DOHH2 (cell line): ENCODE data around the gene ATP11A.

Source experiments
- H3F3A ChIP-seq: fragments of 200-600 bp; sonication (generic), shearing (Covaris generic); 2 replicates; pipeline ENCODE4 v1.6.0; 2016; ENCODE audit warnings: antibody characterized with exemption, mild to moderate bottlenecking; ENCODE audit not compliant: control insufficient read depth, insufficient read depth
- H3K27ac ChIP-seq: fragments of 200-600 bp; sonication (generic); 2 replicates; pipeline ENCODE4 v1.5.1; 2014; ENCODE audit warnings: low read depth, mild to moderate bottlenecking, low read length, moderate library complexity
- H3K27me3 ChIP-seq: fragments of 200-600 bp; sonication (generic); 2 replicates; pipeline ENCODE4 v1.6.1; 2014; ENCODE audit warnings: mild to moderate bottlenecking, low read length, mixed read lengths; ENCODE audit not compliant: control insufficient read depth
- H3K36me3 ChIP-seq: fragments of 200-600 bp; sonication (generic); 2 replicates; pipeline ENCODE4 v1.6.1; 2014; ENCODE audit warnings: mild to moderate bottlenecking, low read length, moderate library complexity, mixed read lengths; ENCODE audit not compliant: control insufficient read depth
- H3K4me1 ChIP-seq: fragments of 200-600 bp; sonication (generic); 2 replicates; pipeline ENCODE4 v1.6.1; 2014; ENCODE audit warnings: mild to moderate bottlenecking, low read length, mixed read lengths; ENCODE audit not compliant: control insufficient read depth
- H3K4me2 ChIP-seq: fragments of 200-600 bp; sonication (generic); 2 replicates; pipeline ENCODE4 v1.6.0; 2014; ENCODE audit warnings: mild to moderate bottlenecking, low read length, moderate library complexity
- H3K4me3 ChIP-seq: fragments of 200-600 bp; sonication (generic); 2 replicates; pipeline ENCODE4 v1.5.1; 2014; ENCODE audit warnings: mild to moderate bottlenecking, low read length, mixed read lengths
- H3K79me2 ChIP-seq: fragments of 200-600 bp; sonication (generic); 2 replicates; pipeline ENCODE4 v1.6.1; 2014; ENCODE audit warnings: mild to moderate bottlenecking, low read length, mixed read lengths; ENCODE audit not compliant: control insufficient read depth
- H3K9me2 ChIP-seq: fragments of 200-600 bp; sonication (generic); replicated peaks from 2 replicates; pipeline ENCODE4 v1.6.1; 2014; ENCODE audit warnings: mild to moderate bottlenecking, low read length, mixed read lengths; ENCODE audit not compliant: control insufficient read depth
- H3K9me3 ChIP-seq: fragments of 200-600 bp; sonication (generic); 2 replicates; pipeline ENCODE4 v1.6.1; 2014; ENCODE audit warnings: antibody characterized with exemption, low read length, mixed read lengths; ENCODE audit not compliant: control insufficient read depth, insufficient read depth
- H4K20me1 ChIP-seq: fragments of 200-600 bp; sonication (generic); 2 replicates; pipeline ENCODE4 v1.6.0; 2014; ENCODE audit warnings: low read depth, mild to moderate bottlenecking, antibody characterized with exemption, low read length, moderate library complexity; ENCODE audit not compliant: control insufficient read depth, insufficient read depth
- EZH2phosphoT487 ChIP-seq: fragments of 200-600 bp; sonication (generic); IDR thresholded peaks from 2 replicates; pipeline ENCODE4 v1.6.1; 2017; ENCODE audit warnings: borderline replicate concordance, mild to moderate bottlenecking, antibody characterized with exemption, low read length, moderate library complexity, mixed read lengths
- TF ChIP-seq, protein P1 (sequence below): fragments of 200-600 bp; sonication (generic); IDR thresholded peaks from one replicate; pipeline ENCODE4 v1.5.1; 2014; ENCODE audit warnings: antibody characterized with exemption, mild to moderate bottlenecking, low read depth, low read length; ENCODE audit not compliant: poor library complexity, severe bottlenecking

ATP11A gene

DNA sequence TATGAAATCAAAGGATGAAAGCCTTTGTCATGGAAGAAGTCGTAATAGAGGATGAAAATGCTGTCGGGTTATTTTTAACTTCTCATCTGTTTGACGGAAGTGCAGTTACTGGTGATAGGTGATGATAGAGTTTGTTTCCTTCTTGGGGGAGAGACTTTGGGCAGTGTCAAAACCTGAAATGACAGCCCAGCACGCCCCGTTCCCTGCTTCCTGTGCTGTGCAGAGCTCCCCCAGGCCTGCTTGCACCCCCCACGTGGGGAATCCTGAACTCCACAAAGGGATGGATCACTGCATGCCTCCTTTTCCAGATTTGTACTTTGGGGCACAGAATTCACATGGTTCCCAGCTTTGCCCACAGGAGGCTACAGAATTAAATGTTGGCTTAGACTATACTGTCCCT is 102.7 kb downstream of the ATP11A start:
- no peaks in the 10 kb centered on the region for H3K9me3 ChIP-seq
- no peak overlapping the region for H3K4me2 ChIP-seq
- H3K36me3 ChIP-seq = peaks cover 4% of the 10 kb centered on the region; the same call in 1 of the 2 replicates
- H3K4me3 ChIP-seq = no peak overlapping the region
- no peaks in the 10 kb centered on the region for H4K20me1 ChIP-seq
- no peaks in the 10 kb centered on the region for H3K27me3 ChIP-seq
- no peak for TF ChIP-seq EZH2phosphoT487
- TF ChIP-seq, protein P1, sequence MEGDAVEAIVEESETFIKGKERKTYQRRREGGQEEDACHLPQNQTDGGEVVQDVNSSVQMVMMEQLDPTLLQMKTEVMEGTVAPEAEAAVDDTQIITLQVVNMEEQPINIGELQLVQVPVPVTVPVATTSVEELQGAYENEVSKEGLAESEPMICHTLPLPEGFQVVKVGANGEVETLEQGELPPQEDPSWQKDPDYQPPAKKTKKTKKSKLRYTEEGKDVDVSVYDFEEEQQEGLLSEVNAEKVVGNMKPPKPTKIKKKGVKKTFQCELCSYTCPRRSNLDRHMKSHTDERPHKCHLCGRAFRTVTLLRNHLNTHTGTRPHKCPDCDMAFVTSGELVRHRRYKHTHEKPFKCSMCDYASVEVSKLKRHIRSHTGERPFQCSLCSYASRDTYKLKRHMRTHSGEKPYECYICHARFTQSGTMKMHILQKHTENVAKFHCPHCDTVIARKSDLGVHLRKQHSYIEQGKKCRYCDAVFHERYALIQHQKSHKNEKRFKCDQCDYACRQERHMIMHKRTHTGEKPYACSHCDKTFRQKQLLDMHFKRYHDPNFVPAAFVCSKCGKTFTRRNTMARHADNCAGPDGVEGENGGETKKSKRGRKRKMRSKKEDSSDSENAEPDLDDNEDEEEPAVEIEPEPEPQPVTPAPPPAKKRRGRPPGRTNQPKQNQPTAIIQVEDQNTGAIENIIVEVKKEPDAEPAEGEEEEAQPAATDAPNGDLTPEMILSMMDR = no peak
- H3K4me1 ChIP-seq = no peaks in the 10 kb centered on the region
- H3F3A ChIP-seq = no peaks in the 10 kb centered on the region
- H3K79me2 ChIP-seq = no peaks in the 10 kb centered on the region
- no peaks in the 10 kb centered on the region for H3K9me2 ChIP-seq
- H3K27ac ChIP-seq = no peak overlapping the region

- Histone ChIP-seq H4K20me1 (no peaks in the 10 kb centered on the region), H3K79me2 (no peaks in the 10 kb centered on the region), H3K4me1 (no peaks in the 10 kb centered on the region), H3K4me3 (no peak overlapping the region), H3F3A (no peaks in the 10 kb centered on the region), H3K27me3 (no peaks in the 10 kb centered on the region), H3K9me2 (no peaks in the 10 kb centered on the region), H3K36me3 (peaks cover 4% of the 10 kb centered on the region; the same call in 1 of the 2 replicates), H3K4me2 (no peak overlapping the region), H3K27ac (no peak overlapping the region), H3K9me3 (no peaks in the 10 kb centered on the region)
- TF ChIP-seq, protein P1 = no peak
- no peak for TF ChIP-seq EZH2phosphoT487
Measured at GRCh38 chr13:112793545-112794445, 104.0 kb downstream of the ATP11A start.

GRCh38 chr13:112795277-112795676 is 105.4 kb downstream of the ATP11A start:
- H3K79me2 ChIP-seq = no peaks in the 10 kb centered on the region
- H3K27me3 ChIP-seq = no peaks in the 10 kb centered on the region
- no peak overlapping the region for H3K4me2 ChIP-seq
- H3K9me3 ChIP-seq = no peaks in the 10 kb centered on the region
- no peaks in the 10 kb centered on the region for H3K36me3 ChIP-seq
- H3K9me2 ChIP-seq = no peaks in the 10 kb centered on the region
- no peaks in the 10 kb centered on the region for H3F3A ChIP-seq
- TF ChIP-seq, protein P1 = no peak
- no peak for TF ChIP-seq EZH2phosphoT487
- H4K20me1 ChIP-seq = no peaks in the 10 kb centered on the region
- no peak overlapping the region for H3K27ac ChIP-seq
- H3K4me1 ChIP-seq = no peaks in the 10 kb centered on the region
- no peak overlapping the region for H3K4me3 ChIP-seq
